ENCODE data around the gene CAMK1D.

DNA sequence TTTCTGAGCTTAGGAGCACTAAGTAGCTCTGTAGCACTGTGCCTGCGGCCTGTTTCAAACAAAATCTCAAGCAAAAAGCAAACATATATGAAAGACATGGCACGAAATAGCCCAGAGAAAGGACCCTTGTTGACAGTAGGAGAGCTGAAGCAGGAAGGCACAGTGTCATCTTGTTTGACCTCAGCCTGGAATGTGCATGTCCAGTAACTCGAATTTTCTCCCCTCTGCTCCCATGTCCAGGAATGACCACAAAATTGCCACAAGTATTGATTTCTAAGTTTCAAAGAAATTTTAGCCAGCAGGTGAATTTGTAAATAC lies 351.2 kb downstream of the CAMK1D start:
- TF ChIP-seq, protein P1, sequence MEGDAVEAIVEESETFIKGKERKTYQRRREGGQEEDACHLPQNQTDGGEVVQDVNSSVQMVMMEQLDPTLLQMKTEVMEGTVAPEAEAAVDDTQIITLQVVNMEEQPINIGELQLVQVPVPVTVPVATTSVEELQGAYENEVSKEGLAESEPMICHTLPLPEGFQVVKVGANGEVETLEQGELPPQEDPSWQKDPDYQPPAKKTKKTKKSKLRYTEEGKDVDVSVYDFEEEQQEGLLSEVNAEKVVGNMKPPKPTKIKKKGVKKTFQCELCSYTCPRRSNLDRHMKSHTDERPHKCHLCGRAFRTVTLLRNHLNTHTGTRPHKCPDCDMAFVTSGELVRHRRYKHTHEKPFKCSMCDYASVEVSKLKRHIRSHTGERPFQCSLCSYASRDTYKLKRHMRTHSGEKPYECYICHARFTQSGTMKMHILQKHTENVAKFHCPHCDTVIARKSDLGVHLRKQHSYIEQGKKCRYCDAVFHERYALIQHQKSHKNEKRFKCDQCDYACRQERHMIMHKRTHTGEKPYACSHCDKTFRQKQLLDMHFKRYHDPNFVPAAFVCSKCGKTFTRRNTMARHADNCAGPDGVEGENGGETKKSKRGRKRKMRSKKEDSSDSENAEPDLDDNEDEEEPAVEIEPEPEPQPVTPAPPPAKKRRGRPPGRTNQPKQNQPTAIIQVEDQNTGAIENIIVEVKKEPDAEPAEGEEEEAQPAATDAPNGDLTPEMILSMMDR (IDR thresholded peaks at IDR 0.05), result no peak
- TF ChIP-seq POLR2A (IDR thresholded peaks at IDR 0.05), result no peak

All from heart left ventricle (tissue), 13 donors.